Testis (tissue), 2 donors: ENCODE results near the gene COL25A1.

Experiments used
- CTCF ChIP-seq, 3 experiments: fragments of 450-650 bp in 2 of 3; fragments of 200-600 bp in 1 of 3; sonication (generic) in 1 of 3; IDR thresholded peaks; one replicate each; pipeline ENCODE4 v1.5.1; 2016 to 2019; ENCODE audit warnings: antibody characterized with exemption in 3 of 3, mild to moderate bottlenecking in 2 of 3, moderate library complexity in 1 of 3
- POLR2A ChIP-seq: fragments of 450-650 bp; IDR thresholded peaks from one replicate; pipeline ENCODE4 v1.6.1; 2017; ENCODE audit warnings: antibody characterized with exemption, mild to moderate bottlenecking, moderate library complexity

- no peak for TF ChIP-seq CTCF (IDR thresholded peaks at IDR 0.05)
- TF ChIP-seq POLR2A, result no peak
Observed at GRCh38 chr4:108903464-108904221, 398.8 kb downstream of the COL25A1 start.
